Panc1 (cell line): ENCODE results near the gene HOXB13. TPM values are rescaled to one million over a fixed set of nuclear protein-coding genes. Genes with fewer than 3 reads are reported as not detected.

ENCODE experiments used
- ATAC-seq: fragments of 200-7000 bp; cut with Tn5 transposase; 2 replicates; pipeline ENCODE4 v1.9.1; 2020; ENCODE audit warnings: mild to moderate bottlenecking, moderate library complexity
- BruUV-seq: library from RNA; stranded (reverse); fragments of 400-500 nt; replicated peaks from 2 replicates; lab custom pipeline; 2021; lab: Mats Ljungman, UMichigan
- CTCF ChIA-PET: fragments of 300-600 bp; sonication (Branson Sonifier 250); formaldehyde crosslinking; loops from one replicate; lab custom pipeline; 2022; ENCODE audit warnings: antibody characterized with exemption; lab: Charles Lee
- POLR2A ChIA-PET: fragments of 300-600 bp; sonication (Branson Sonifier 250); formaldehyde crosslinking; loops from one replicate; lab custom pipeline; 2022; ENCODE audit warnings: antibody characterized with exemption; lab: Charles Lee
- DNase-seq: peaks from one replicate; pipeline ENCODE4 v3.0.0-alpha.2; 2010; ENCODE audit warnings: low read depth, low spot score
- H3K27ac ChIP-seq: 2 replicates; pipeline ENCODE4 v1.5.1; 2011; ENCODE audit warnings: mild to moderate bottlenecking, low read length, inconsistent platforms
- H3K27me3 ChIP-seq: fragments of 200-500 bp; sonication (Bioruptor generic); 2 replicates; pipeline ENCODE4 v1.6.0; 2014; ENCODE audit warnings: low read length, inconsistent platforms; ENCODE audit not compliant: control insufficient read depth, insufficient read depth
- H3K36me3 ChIP-seq: fragments of 200-500 bp; sonication (Bioruptor generic); 2 replicates; pipeline ENCODE4 v1.5.1; 2014; ENCODE audit warnings: inconsistent platforms, mild to moderate bottlenecking, low read length, moderate library complexity; ENCODE audit not compliant: control insufficient read depth, insufficient read depth
- H3K4me1 ChIP-seq: 2 replicates; pipeline ENCODE4 v1.5.1; 2011; ENCODE audit warnings: inconsistent platforms, mild to moderate bottlenecking, low read length, moderate library complexity; ENCODE audit not compliant: control insufficient read depth, insufficient read depth
- H3K4me3 ChIP-seq, 2 experiments: 2 replicates each; pipeline ENCODE4 v1.5.1; 2011 to 2012; ENCODE audit warnings: low read depth in 2 of 2, low read length in 2 of 2, mild to moderate bottlenecking in 2 of 2, inconsistent platforms in 1 of 2, moderate library complexity in 1 of 2
- H3K9me3 ChIP-seq: fragments of 200-500 bp; sonication (Bioruptor generic); 2 replicates; pipeline ENCODE4 v1.5.1; 2014; ENCODE audit warnings: low read depth, mild to moderate bottlenecking, inconsistent platforms, low read length, moderate library complexity; ENCODE audit not compliant: control insufficient read depth, insufficient read depth
- POLR2AphosphoS5 ChIP-seq: IDR thresholded peaks from 2 replicates; pipeline ENCODE4 v1.6.1; 2012; ENCODE audit warnings: mild to moderate bottlenecking, low read depth, low read length, moderate library complexity
- SIN3A ChIP-seq: IDR thresholded peaks from 2 replicates; pipeline ENCODE4 v1.6.1; 2012; ENCODE audit warnings: low read depth, mild to moderate bottlenecking, low read length, moderate library complexity, borderline replicate concordance; ENCODE audit not compliant: insufficient read depth
- TCF7L2 ChIP-seq: IDR thresholded peaks from 2 replicates; pipeline ENCODE4 v1.6.1; 2011; ENCODE audit warnings: mild to moderate bottlenecking, low read depth, low read length, inconsistent platforms
- in situ Hi-C: cut with HindIII; loops from 2 replicates; pipeline ENCODE4 v1.10.0; 2016; ENCODE audit warnings: low sequenced_read_pairs, low pct_unique_long_range_greater_than_20kb
- intact Hi-C: fragments of 100-400 bp; cut with micrococcal nuclease; formaldehyde crosslinking; loops from one replicate; pipeline ENCODE4 v1.10.0; 2022; ENCODE audit not compliant: unreplicated experiment
- total RNA-seq: library from RNA; stranded (reverse); gene quantifications from one replicate; pipeline ENCODE4 v1.2.1, GENCODE V29; 2021; ENCODE audit not compliant: unreplicated experiment
- TF ChIP-seq, protein P1 (sequence below), 2 experiments: IDR thresholded peaks; 2 replicates each; pipeline ENCODE4 v1.6.1; 2011 to 2012; ENCODE audit warnings: low read depth in 2 of 2, control low read depth in 1 of 2, low read length in 1 of 2, mild to moderate bottlenecking in 1 of 2, moderate library complexity in 1 of 2; ENCODE audit not compliant: insufficient read depth in 1 of 2
- TF ChIP-seq, protein P2 (sequence below): fragments of 450-650 bp; IDR thresholded peaks from 2 replicates; pipeline ENCODE4 v1.5.1; 2017; ENCODE audit warnings: mild to moderate bottlenecking

Gene HOXB13
- total RNA-seq, 1 experiment from 2014 or later, result 8.1 TPM

- no peaks in the 10 kb centered on the region for H3K9me3 ChIP-seq
- POLR2A ChIA-PET, result no interaction called here
- no peaks in the 10 kb centered on the region for H3K27me3 ChIP-seq
- ATAC-seq (no peak), DNase-seq (no peak)
- intact Hi-C loops (no loop called here), in situ Hi-C loops (no loop called here)
- BruUV-seq, result no TSS peak
- H3K36me3 ChIP-seq, result no peaks in the 10 kb centered on the region
- no peak for TF ChIP-seq TCF7L2
- TF ChIP-seq, protein P1, sequence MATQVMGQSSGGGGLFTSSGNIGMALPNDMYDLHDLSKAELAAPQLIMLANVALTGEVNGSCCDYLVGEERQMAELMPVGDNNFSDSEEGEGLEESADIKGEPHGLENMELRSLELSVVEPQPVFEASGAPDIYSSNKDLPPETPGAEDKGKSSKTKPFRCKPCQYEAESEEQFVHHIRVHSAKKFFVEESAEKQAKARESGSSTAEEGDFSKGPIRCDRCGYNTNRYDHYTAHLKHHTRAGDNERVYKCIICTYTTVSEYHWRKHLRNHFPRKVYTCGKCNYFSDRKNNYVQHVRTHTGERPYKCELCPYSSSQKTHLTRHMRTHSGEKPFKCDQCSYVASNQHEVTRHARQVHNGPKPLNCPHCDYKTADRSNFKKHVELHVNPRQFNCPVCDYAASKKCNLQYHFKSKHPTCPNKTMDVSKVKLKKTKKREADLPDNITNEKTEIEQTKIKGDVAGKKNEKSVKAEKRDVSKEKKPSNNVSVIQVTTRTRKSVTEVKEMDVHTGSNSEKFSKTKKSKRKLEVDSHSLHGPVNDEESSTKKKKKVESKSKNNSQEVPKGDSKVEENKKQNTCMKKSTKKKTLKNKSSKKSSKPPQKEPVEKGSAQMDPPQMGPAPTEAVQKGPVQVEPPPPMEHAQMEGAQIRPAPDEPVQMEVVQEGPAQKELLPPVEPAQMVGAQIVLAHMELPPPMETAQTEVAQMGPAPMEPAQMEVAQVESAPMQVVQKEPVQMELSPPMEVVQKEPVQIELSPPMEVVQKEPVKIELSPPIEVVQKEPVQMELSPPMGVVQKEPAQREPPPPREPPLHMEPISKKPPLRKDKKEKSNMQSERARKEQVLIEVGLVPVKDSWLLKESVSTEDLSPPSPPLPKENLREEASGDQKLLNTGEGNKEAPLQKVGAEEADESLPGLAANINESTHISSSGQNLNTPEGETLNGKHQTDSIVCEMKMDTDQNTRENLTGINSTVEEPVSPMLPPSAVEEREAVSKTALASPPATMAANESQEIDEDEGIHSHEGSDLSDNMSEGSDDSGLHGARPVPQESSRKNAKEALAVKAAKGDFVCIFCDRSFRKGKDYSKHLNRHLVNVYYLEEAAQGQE (IDR thresholded peaks at IDR 0.05; ENCODE audit: insufficient read depth in 1 of 2, low read depth in 2 of 2, low read length in 1 of 2), result no peak
- no peak for TF ChIP-seq SIN3A
- TF ChIP-seq POLR2AphosphoS5, result no peak
- TF ChIP-seq, protein P2, sequence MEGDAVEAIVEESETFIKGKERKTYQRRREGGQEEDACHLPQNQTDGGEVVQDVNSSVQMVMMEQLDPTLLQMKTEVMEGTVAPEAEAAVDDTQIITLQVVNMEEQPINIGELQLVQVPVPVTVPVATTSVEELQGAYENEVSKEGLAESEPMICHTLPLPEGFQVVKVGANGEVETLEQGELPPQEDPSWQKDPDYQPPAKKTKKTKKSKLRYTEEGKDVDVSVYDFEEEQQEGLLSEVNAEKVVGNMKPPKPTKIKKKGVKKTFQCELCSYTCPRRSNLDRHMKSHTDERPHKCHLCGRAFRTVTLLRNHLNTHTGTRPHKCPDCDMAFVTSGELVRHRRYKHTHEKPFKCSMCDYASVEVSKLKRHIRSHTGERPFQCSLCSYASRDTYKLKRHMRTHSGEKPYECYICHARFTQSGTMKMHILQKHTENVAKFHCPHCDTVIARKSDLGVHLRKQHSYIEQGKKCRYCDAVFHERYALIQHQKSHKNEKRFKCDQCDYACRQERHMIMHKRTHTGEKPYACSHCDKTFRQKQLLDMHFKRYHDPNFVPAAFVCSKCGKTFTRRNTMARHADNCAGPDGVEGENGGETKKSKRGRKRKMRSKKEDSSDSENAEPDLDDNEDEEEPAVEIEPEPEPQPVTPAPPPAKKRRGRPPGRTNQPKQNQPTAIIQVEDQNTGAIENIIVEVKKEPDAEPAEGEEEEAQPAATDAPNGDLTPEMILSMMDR, result no peak
- H3K4me1 ChIP-seq, result peaks cover 21% of the 10 kb centered on the region
- no peak overlapping the region for H3K27ac ChIP-seq
- CTCF ChIA-PET, result interaction anchor here (0.6 kb wide), 1 partner anchor 31 kb away, joined by 3 read pairs; no protein-coding TSS in a partner anchor
- no peak overlapping the region for H3K4me3 ChIP-seq
Measured at GRCh38 chr17:48755356-48755755, 26.8 kb upstream of the HOXB13 start.

DNA sequence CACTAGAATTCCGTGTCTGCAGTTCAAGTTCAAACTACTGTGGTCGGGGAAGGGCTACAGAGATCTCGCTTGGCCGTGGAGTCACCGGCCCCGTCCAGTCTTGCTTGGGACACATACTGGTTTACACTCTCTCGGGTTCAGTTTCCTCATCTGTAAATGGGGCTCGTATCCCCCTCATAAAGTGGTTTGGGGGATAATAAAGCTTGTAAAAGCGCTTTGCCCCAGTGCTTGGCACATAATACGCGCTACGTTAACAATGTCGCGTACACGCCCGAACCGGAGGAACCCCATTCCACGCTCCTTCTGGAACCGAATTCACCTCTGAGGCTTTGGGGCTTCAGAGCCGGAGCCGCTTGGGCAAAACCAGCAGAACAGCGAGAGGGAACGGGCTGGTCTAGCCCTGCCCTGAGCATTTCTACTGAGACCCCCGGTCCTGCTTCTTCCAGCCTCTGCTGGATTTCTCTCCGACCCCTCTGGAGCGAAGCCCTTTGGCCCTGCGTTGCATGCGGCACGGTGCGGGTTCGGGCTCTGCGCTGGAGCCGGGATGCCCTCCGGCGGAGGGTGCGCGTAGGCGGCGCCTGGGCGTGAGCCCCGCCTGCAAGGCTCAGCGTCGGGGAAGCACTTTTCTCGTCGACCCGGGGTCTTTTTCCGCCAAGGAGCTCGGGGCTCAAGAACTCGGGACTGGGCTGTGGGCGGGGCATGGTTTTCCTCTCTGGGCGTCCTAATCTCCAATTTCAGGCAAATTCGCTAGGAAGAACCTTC is 26.1 kb upstream of the HOXB13 start:
- no peaks in the 10 kb centered on the region for H3K9me3 ChIP-seq
- H3K36me3 ChIP-seq, result no peaks in the 10 kb centered on the region
- no peak for ATAC-seq
- in situ Hi-C loops (no loop called here), intact Hi-C loops (no loop called here)
- no peak overlapping the region for H3K4me3 ChIP-seq
- POLR2A ChIA-PET, result no interaction called here
- peaks cover 21% of the 10 kb centered on the region for H3K4me1 ChIP-seq
- TF ChIP-seq, protein P2, result no peak
- TF ChIP-seq SIN3A (no peak), TCF7L2 (no peak), POLR2AphosphoS5 (no peak)
- TF ChIP-seq, protein P1 (IDR thresholded peaks at IDR 0.05; ENCODE audit: insufficient read depth in 1 of 2, low read depth in 2 of 2, low read length in 1 of 2), result no peak
- H3K27me3 ChIP-seq, result no peaks in the 10 kb centered on the region
- CTCF ChIA-PET, result no interaction called here
- BruUV-seq, result no TSS peak
- no peak for DNase-seq
- no peak overlapping the region for H3K27ac ChIP-seq
